HEK293 (cell line): ENCODE data around the gene CCDC167.

ENCODE experiments used
- CTCF ChIA-PET: fragments of 350-600 bp; formaldehyde crosslinking; extraction: SDS; loops from one replicate; lab custom pipeline; 2021; ENCODE audit warnings: antibody characterized with exemption; lab: Yijun Ruan, JAX
- POLR2A ChIA-PET: fragments of 300-600 bp; formaldehyde crosslinking; extraction: SDS; loops from one replicate; lab custom pipeline; 2020; ENCODE audit warnings: antibody characterized with exemption, inconsistent platforms; lab: Yijun Ruan, JAX
- H3K27ac ChIP-seq: fragments of 200-500 bp; sonication (Bioruptor generic); 2 replicates; pipeline ENCODE4 v1.5.1; 2014; ENCODE audit warnings: low read depth, low read length, control low read depth, inconsistent platforms; ENCODE audit errors: extremely low read depth
- H3K36me3 ChIP-seq, 2 experiments: fragments of 200-500 bp in 1 of 2; sonication (Bioruptor generic) in 1 of 2; 1 replicate in 1 of 2; 2 replicates in 1 of 2; pipeline ENCODE4 v1.5.1; 2014 to 2017; ENCODE audit warnings: inconsistent platforms in 2 of 2, low read length in 2 of 2; ENCODE audit not compliant: control insufficient read depth in 2 of 2, insufficient read depth in 1 of 2
- H3K4me1 ChIP-seq: fragments of 200-500 bp; sonication (Bioruptor generic); 2 replicates; pipeline ENCODE4 v1.5.1; 2014; ENCODE audit warnings: mild to moderate bottlenecking, low read length, inconsistent platforms; ENCODE audit not compliant: control insufficient read depth, insufficient read depth
- H3K4me3 ChIP-seq: 2 replicates; pipeline ENCODE4 v1.5.1; 2011; ENCODE audit warnings: low read depth, mild to moderate bottlenecking, control low read depth, low read length, moderate library complexity
- H3K9me3 ChIP-seq: fragments of 200-500 bp; sonication (Bioruptor generic); 2 replicates; pipeline ENCODE4 v1.5.1; 2014; ENCODE audit warnings: low read depth, low read length, inconsistent platforms; ENCODE audit not compliant: control insufficient read depth, insufficient read depth
- REST ChIP-seq: fragments of 450-650 bp; formaldehyde crosslinking; IDR thresholded peaks from 2 replicates; pipeline ENCODE4 v1.5.1; 2016; ENCODE audit warnings: missing biosample characterization, missing genetic modification characterization
- YY2 ChIP-seq: fragments of 450-650 bp; formaldehyde crosslinking; IDR thresholded peaks from 2 replicates; pipeline ENCODE4 v1.5.1; 2016; ENCODE audit warnings: missing biosample characterization, missing genetic modification characterization
- ZBTB1 ChIP-seq: fragments of 450-650 bp; formaldehyde crosslinking; IDR thresholded peaks from 2 replicates; pipeline ENCODE4 v1.5.1; 2016; ENCODE audit warnings: missing biosample characterization, missing genetic modification characterization
- ZEB2 ChIP-seq: fragments of 450-650 bp; formaldehyde crosslinking; IDR thresholded peaks from 2 replicates; pipeline ENCODE4 v1.5.1; 2016; ENCODE audit warnings: missing biosample characterization, missing genetic modification characterization
- ZFP41 ChIP-seq: fragments of 450-650 bp; formaldehyde crosslinking; IDR thresholded peaks from 2 replicates; pipeline ENCODE4 v1.5.1; 2016; ENCODE audit warnings: missing biosample characterization, missing genetic modification characterization, borderline replicate concordance
- ZNF202 ChIP-seq: fragments of 450-650 bp; formaldehyde crosslinking; IDR thresholded peaks from 2 replicates; pipeline ENCODE4 v1.5.1; 2016; ENCODE audit warnings: missing biosample characterization, missing genetic modification characterization, borderline replicate concordance
- ZNF433 ChIP-seq: fragments of 450-650 bp; formaldehyde crosslinking; IDR thresholded peaks from 2 replicates; pipeline ENCODE4 v1.5.1; 2016; ENCODE audit warnings: missing biosample characterization, missing genetic modification characterization, low read depth
- ZNF513 ChIP-seq: fragments of 450-650 bp; IDR thresholded peaks from 2 replicates; pipeline ENCODE4 v1.5.1; 2018; ENCODE audit warnings: missing biosample characterization, missing genetic modification characterization
- ZNF518A ChIP-seq: fragments of 450-650 bp; formaldehyde crosslinking; conservative IDR thresholded peaks from 2 replicates; pipeline ENCODE4 v1.5.1; 2016; ENCODE audit warnings: low read depth, missing biosample characterization, missing genetic modification characterization
- ZNF624 ChIP-seq: fragments of 450-650 bp; formaldehyde crosslinking; IDR thresholded peaks from 2 replicates; pipeline ENCODE4 v1.5.1; 2017; ENCODE audit warnings: missing biosample characterization, missing genetic modification characterization
- ZNF701 ChIP-seq: fragments of 450-650 bp; formaldehyde crosslinking; IDR thresholded peaks from 2 replicates; pipeline ENCODE4 v1.5.1; 2016; ENCODE audit warnings: missing biosample characterization, missing genetic modification characterization
- ZSCAN5A ChIP-seq: fragments of 450-650 bp; formaldehyde crosslinking; IDR thresholded peaks from 2 replicates; pipeline ENCODE4 v1.5.1; 2016; ENCODE audit warnings: missing biosample characterization, missing genetic modification characterization

Gene CCDC167

DNA sequence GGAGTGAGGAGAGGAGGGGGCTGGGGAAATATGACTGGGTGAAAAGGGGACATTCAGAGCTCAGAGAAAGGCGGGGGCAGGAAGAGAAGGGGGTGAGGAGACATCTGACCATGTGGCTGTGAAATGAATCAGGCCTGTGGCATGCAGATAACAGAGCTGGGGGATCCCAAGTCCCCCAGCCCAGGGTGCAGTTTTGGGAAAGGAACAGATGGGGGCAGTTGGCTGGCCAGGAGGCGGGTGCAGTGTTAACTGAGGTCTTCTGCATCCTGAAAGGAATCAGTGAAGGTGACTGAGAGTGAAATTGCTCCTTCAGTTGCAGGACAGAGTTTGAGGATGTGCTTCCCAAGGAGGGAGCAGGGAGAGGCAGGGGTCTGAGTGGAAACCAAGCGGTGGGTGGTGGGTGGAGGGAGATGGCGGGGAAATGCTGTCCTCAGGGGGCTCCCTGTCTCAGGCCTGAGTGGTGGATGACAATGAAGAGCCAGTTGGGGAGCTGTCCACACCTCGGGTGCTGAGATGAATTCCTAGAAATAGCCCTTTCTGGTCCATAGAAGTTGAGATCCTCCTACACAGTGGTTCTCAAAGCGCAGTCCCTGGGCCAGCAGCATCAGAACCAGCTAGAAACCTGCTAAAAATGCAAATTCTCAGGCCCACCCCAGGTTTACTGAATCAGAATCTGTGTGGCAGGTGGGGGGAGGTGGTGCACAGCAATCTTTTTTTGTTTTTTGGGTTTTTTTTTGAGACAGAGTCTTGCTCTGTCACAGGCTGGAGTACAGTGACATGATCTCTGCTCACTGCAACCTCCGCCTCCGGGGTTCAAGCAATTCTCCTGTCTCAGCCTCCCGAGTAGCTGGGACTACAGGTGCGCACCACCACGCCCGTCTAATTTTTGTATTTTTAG is 26.0 kb upstream of the CCDC167 start:
- no peak overlapping the region for H3K4me3 ChIP-seq
- no peaks in the 10 kb centered on the region for H3K36me3 ChIP-seq
- no peak overlapping the region for H3K27ac ChIP-seq
- ChIA-PET CTCF (interaction anchor here (1.0 kb wide), 1 partner anchor 162 kb away, joined by 3 read pairs; no protein-coding TSS in a partner anchor), POLR2A (no interaction called here)
- no peak for TF ChIP-seq ZNF701 (tag by site-specific recombination)
- peak; percentile 95 for TF ChIP-seq REST
- no peaks in the 10 kb centered on the region for H3K9me3 ChIP-seq
- H3K4me1 ChIP-seq, result no peaks in the 10 kb centered on the region

DNA sequence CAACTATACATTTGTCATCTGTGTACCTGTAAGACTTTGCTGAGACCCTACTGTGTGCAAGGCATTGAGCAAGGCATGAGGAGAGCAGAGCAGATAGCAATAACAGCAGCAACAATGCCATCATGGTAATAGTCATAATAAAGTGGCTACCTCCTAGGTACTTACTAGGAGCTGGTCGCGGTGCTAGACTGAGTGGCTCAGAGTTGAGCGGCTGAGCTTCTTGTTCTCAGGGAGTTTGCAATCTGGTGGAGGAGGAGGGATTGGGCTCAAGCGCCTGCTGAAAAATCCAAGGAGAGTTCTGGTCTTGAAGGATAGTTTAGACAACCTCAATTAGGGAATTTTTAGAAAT is 25.3 kb upstream of the CCDC167 start:
- no peaks in the 10 kb centered on the region for H3K36me3 ChIP-seq
- ChIA-PET POLR2A (no interaction called here), CTCF (interaction anchor here (0.5 to 1.0 kb wide), 3 partner anchors 35 to 162 kb away, joined by 3 read pairs; no protein-coding TSS in a partner anchor)
- TF ChIP-seq ZNF513 (tag by site-specific recombination), result no peak
- no peak for TF ChIP-seq ZNF433 (tag by site-specific recombination)
- no peak for TF ChIP-seq ZNF202 (tag by site-specific recombination)
- no peak for TF ChIP-seq ZEB2 (tag by site-specific recombination)
- no peak overlapping the region for H3K4me3 ChIP-seq
- H3K9me3 ChIP-seq, result no peaks in the 10 kb centered on the region
- H3K27ac ChIP-seq, result no peak overlapping the region
- no peaks in the 10 kb centered on the region for H3K4me1 ChIP-seq

GRCh38 chr6:37524025-37524969 is 24.6 kb upstream of the CCDC167 start:
- Histone ChIP-seq H3K4me3 (no peak overlapping the region), H3K9me3 (no peaks in the 10 kb centered on the region), H3K27ac (no peak overlapping the region), H3K36me3 (no peaks in the 10 kb centered on the region), H3K4me1 (no peaks in the 10 kb centered on the region)
- ChIA-PET CTCF (interaction anchor here (0.5 to 0.6 kb wide), 2 partner anchors 36 to 143 kb away, joined by 3 read pairs; no protein-coding TSS in a partner anchor), POLR2A (no interaction called here)
- TF ChIP-seq YY2 (tag by site-specific recombination) (peak; percentile 64; the same call in 1 of the 2 replicates), ZNF624 (tag by site-specific recombination) (no peak)

GRCh38 chr6:37523412-37523811 is 23.7 kb upstream of the CCDC167 start:
- Histone ChIP-seq H3K4me1 (no peaks in the 10 kb centered on the region), H3K27ac (no peak overlapping the region), H3K9me3 (no peaks in the 10 kb centered on the region), H3K36me3 (no peaks in the 10 kb centered on the region), H3K4me3 (no peak overlapping the region)
- POLR2A ChIA-PET, result no interaction called here
- CTCF ChIA-PET, result no interaction called here
- TF ChIP-seq ZNF518A (tag by site-specific recombination) (no peak), ZFP41 (tag by site-specific recombination) (no peak), ZSCAN5A (tag by site-specific recombination) (no peak), ZBTB1 (tag by site-specific recombination) (no peak)
